A673 (cell line): ENCODE results near the gene MAST4.

ENCODE experiments used
- CTCF ChIP-seq: fragments of 300-800, 200-600 bp; sonication (generic); conservative IDR thresholded peaks from 2 replicates; pipeline ENCODE4 v1.5.1; 2017; ENCODE audit warnings: low read depth, mild to moderate bottlenecking, antibody characterized with exemption, low read length, moderate library complexity, mixed read lengths
- EZH2 ChIP-seq: fragments of 200-600 bp; sonication (generic); IDR thresholded peaks from 2 replicates; pipeline ENCODE4 v1.6.1; 2017; ENCODE audit warnings: borderline replicate concordance, low read depth, mild to moderate bottlenecking, mixed read lengths, antibody characterized with exemption, low read length; ENCODE audit not compliant: poor library complexity, severe bottlenecking

GRCh38 chr5:66912787-66913186, 316.6 kb downstream of the MAST4 start:
- no peak for TF ChIP-seq CTCF
- TF ChIP-seq EZH2, result no peak
